ENCODE results near the gene MPZL3. TPM values are rescaled to one million over a fixed set of nuclear protein-coding genes. Genes with fewer than 3 reads are reported as not detected.

The MPZL3 gene
- total and polyA plus RNA-seq, 9 donors: 0.25 to 7.0 (median 1.0) TPM

GRCh38 chr11:118243993-118244762 is 8.0 kb downstream of the MPZL3 start:
- Histone ChIP-seq H3K4me1 (ENCODE audit: insufficient read depth) (no peaks in the 10 kb centered on the region), H3K9me3 (no peaks in the 10 kb centered on the region), H3K4me3 (no peak overlapping the region), H3K27me3 (no peaks in the 10 kb centered on the region), H3K27ac (no peak overlapping the region), H3K36me3 (no peaks in the 10 kb centered on the region)
- intact Hi-C loops (cut with DNase I): no loop called here
- DNase-seq: no peak
- 62 to 75% (median 65%) methylated on average over 3 of the region's 3 CpGs for WGBS, 3 donors
- TF ChIP-seq EP300 (IDR thresholded peaks at IDR 0.05) (no peak), POLR2A (IDR thresholded peaks at IDR 0.05) (no peak), CTCF (IDR thresholded peaks at IDR 0.05) (no peak)

DNA sequence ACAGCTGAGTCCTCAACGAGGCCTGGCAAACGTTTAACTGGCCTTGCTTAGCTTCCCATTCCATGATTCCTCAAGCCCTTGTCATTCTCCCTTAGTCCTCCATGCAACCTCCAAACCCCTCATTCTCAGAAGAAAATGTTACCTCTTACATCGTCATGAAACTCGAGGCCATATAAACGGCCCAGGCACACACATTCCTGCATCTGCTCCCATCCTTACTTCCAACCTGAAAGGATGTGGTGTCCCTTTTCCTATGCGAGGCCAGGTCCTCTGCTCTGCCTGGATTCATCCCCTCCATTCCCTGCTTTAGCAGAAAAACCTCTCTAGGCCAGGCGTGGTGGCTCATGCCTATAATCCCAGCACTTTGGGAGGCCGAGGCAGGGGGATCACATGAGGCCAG is 9.0 kb downstream of the MPZL3 start:
- no peak overlapping the region for H3K27ac ChIP-seq
- H3K4me1 ChIP-seq (ENCODE audit: insufficient read depth): no peaks in the 10 kb centered on the region
- no peak overlapping the region for H3K4me3 ChIP-seq
- H3K27me3 ChIP-seq: no peaks in the 10 kb centered on the region
- no peak for TF ChIP-seq POLR2A (IDR thresholded peaks at IDR 0.05)
- TF ChIP-seq EP300 (IDR thresholded peaks at IDR 0.05): no peak
- TF ChIP-seq CTCF (IDR thresholded peaks at IDR 0.05): no peak
- 56 to 70% (median 60%) methylated on average over 7 to 8 of the region's 8 CpGs for WGBS, 3 donors
- intact Hi-C loops (cut with DNase I): no loop called here
- H3K36me3 ChIP-seq: no peaks in the 10 kb centered on the region
- no peak for DNase-seq
- no peaks in the 10 kb centered on the region for H3K9me3 ChIP-seq

GRCh38 chr11:118241764-118242098 is 10.4 kb downstream of the MPZL3 start:
- Histone ChIP-seq H3K27me3 (no peaks in the 10 kb centered on the region), H3K9me3 (no peaks in the 10 kb centered on the region), H3K4me3 (no peak overlapping the region), H3K4me1 (ENCODE audit: insufficient read depth) (no peaks in the 10 kb centered on the region), H3K36me3 (no peaks in the 10 kb centered on the region), H3K27ac (no peak overlapping the region)
- TF ChIP-seq POLR2A (IDR thresholded peaks at IDR 0.05) (no peak), CTCF (IDR thresholded peaks at IDR 0.05) (no peak), EP300 (IDR thresholded peaks at IDR 0.05) (no peak)
- intact Hi-C loops (cut with DNase I): no loop called here
- no peak for DNase-seq
- WGBS, 3 donors: 64 to 83% (median 79%) methylated on average over 1 of the region's 1 CpG

GRCh38 chr11:118240999-118241763 is 11.0 kb downstream of the MPZL3 start:
- H3K4me1 ChIP-seq (ENCODE audit: insufficient read depth): no peaks in the 10 kb centered on the region
- no peak overlapping the region for H3K27ac ChIP-seq
- DNase-seq: no peak
- no peak overlapping the region for H3K4me3 ChIP-seq
- no peaks in the 10 kb centered on the region for H3K9me3 ChIP-seq
- TF ChIP-seq CTCF (IDR thresholded peaks at IDR 0.05) (no peak), POLR2A (IDR thresholded peaks at IDR 0.05) (no peak), EP300 (IDR thresholded peaks at IDR 0.05) (no peak)
- H3K27me3 ChIP-seq: no peaks in the 10 kb centered on the region
- WGBS, 3 donors: 34 to 51% (median 39%) methylated on average over 9 of the region's 9 CpGs
- intact Hi-C loops (cut with DNase I): no loop called here
- H3K36me3 ChIP-seq: no peaks in the 10 kb centered on the region
